DMS53 (cell line): ENCODE results near the gene TMEM87A.
"Not testable (repeated sequence)": the region's sequence is repeated elsewhere in the genome, so short reads cannot be mapped to it uniquely, and the experiment has no call there.

Source experiments
- DNase-seq: peaks from one replicate; lab custom pipeline; 2025; lab: John Stamatoyannopoulos, UW

Gene TMEM87A, protein sequence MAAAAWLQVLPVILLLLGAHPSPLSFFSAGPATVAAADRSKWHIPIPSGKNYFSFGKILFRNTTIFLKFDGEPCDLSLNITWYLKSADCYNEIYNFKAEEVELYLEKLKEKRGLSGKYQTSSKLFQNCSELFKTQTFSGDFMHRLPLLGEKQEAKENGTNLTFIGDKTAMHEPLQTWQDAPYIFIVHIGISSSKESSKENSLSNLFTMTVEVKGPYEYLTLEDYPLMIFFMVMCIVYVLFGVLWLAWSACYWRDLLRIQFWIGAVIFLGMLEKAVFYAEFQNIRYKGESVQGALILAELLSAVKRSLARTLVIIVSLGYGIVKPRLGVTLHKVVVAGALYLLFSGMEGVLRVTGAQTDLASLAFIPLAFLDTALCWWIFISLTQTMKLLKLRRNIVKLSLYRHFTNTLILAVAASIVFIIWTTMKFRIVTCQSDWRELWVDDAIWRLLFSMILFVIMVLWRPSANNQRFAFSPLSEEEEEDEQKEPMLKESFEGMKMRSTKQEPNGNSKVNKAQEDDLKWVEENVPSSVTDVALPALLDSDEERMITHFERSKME

DNA sequence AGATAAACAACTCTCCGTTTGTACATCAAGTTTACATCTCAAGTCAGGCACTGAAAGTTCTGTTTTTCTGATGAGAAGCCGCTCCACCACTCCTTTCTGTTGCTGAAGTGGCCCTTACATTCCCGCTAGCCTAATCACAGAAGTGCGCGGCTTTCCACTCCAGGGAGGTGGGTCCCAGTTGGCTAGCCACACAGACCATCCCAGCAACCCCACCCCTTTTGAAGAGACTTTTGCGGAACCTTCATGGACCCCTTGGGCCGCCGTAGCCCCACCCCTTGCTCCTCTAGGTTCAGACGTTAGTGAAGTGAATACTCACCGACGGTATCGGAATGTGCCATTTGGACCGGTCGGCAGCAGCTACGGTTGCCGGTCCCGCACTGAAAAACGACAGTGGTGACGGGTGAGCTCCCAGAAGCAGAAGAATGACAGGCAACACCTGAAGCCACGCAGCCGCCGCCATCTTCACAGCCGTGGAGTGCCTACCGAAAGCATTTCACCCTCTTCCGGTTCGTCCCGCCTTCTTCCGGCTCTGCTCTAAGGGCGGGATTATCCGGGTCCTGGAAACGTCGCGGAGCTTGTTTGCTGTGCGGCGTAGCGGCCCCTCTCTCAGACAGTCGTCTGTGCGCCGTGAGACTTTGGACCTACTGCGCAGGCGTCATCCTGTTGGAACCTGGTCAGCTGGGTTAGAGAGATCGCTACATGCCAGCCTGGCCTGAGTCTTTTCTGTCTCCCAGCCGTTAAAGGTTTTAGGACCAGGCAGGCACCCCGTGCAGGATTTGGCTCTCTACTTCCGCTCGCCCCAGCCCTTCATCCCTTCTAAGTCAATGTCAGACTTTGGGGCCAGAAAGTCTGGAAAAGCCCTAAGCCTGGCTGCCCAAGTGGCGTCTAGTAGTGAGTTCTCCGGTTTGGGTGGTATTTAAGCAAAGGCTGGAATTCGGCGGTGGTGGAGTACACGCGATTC is at the start of gene TMEM87A, which contains the start of gene GANC:
Gene TMEM87A (minus strand): TSS at position 495 of the 961 bp plus-strand sequence. CDS start 35 bp downstream, at position 460.
Gene GANC (plus strand): TSS at position 263 of the 961 bp plus-strand sequence. CDS start 1,281 bp downstream, outside the sequence.
- peak; percentile 98 for DNase-seq

GRCh38 chr15:42319206-42319605 is 46.0 kb upstream of the TMEM87A start:
- no peak for DNase-seq

DNA sequence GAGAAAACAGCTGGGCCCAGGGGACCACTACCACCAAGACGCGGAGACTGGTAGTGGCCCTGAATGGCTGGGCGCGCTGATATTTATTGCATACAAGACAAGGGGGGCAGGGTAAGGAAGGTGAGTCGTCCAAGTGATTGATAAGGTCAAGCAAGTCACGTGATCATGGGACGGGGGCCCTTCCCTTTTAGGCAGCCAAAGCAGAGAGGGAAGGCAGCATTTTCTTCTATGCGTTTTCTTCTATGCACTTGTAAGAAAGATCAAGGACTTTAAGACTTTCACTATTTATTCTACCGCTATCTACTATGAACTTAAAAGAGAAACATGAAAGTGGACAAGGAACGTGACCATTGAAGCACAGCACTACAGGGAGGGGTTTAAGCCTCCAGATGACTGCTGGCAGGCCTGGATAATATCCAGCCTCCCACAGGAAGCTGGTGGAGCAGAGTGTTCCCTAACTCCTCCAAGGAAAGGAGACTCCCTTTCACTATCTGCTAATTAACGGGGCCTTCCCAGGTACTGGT is 43.1 kb upstream of the TMEM87A start:
- not testable (repeated sequence) for DNase-seq

GRCh38 chr15:42315521-42315920 is 42.3 kb upstream of the TMEM87A start:
- DNase-seq: no peak

DNA sequence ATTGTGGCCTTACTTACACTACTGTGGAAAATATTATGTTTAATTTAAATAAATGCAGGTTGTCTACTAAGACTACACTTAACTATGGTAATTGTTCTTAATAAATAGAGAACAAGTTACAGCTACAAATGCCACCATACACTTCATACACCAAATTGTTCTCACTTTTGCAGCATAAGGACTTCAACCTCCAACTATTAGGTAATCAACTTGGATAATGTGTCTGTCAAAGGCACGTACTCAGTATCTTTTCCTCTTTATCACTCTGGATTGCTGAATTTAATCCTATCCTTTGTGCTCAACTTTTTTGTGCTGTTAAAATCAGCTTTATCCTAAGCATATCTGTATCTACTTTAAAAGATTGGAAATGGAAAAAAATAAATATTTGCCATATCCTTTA is 41.6 kb upstream of the TMEM87A start:
- no peak for DNase-seq

- DNase-seq: no peak
Measured at GRCh38 chr15:42313463-42313862, 40.2 kb upstream of the TMEM87A start.

GRCh38 chr15:42306681-42307080 is 33.4 kb upstream of the TMEM87A start:
- no peak for DNase-seq

- DNase-seq: peak; percentile 38
Measured at GRCh38 chr15:42301004-42301403, 27.8 kb upstream of the TMEM87A start.

DNA sequence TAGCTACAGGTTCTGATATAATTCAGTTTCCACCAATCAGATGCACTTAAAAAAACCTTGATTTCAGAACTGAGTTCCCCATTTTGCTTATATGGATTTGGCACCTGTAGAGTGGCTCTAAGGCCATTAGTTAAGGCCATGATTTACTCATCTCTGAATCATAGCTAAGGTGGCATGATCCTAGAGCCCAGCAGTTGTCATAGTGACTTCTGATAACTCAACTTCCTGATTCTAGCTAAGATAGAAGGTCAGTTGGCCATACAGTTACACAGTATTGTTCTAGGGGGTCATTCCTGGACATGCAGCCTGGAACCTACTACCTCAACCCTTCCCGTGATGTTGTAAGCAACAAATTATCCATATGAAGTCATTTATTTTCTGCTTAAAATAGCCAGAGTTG is 15.9 kb upstream of the TMEM87A start:
- DNase-seq: no peak

DNA sequence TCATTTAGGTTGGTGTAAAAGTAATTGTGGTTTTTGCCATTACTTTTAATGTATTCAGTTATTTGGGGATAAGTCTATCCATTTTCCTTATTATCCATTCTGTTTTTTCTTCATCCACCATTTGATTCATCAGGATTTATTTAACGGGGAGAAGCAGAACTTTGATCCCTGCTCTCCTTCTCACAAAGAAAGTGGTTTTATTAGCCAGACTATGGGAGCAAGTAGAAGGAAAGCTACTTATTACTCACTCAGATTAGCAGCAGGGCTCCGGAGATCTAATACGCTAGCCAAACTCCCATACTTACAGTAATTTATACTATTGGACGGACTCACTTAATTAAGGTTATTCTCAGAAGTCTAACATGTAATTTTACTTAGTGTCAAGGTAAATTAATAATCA is 14.7 kb upstream of the TMEM87A start:
- no peak for DNase-seq

DNA sequence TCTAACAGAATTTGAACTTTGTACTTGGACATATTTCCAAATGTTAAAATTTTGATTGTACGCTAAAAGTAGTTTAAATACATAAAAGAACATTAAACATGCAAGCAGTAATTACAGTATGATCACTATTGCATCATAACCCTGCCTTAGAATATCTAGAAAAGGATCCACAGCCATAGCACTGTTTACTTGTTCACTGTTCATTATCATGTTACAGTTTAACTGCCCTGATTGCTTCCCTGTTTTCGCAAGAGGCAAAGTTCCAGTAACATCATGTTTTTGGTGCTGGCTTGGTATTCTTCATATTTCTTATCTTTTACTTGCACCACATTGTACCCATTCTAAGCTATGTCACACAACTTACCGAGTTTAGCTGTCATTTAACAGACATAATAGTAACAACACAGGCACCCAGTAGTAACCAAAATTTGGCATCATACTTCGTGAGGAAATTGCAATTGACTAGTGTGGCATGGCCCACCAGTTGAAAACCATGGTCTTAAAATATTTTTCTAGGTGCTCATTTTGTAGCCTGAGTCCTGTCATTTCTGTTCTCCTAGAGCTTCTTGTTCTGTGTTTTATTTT is 13.3 kb upstream of the TMEM87A start:
- no peak for DNase-seq

DNA sequence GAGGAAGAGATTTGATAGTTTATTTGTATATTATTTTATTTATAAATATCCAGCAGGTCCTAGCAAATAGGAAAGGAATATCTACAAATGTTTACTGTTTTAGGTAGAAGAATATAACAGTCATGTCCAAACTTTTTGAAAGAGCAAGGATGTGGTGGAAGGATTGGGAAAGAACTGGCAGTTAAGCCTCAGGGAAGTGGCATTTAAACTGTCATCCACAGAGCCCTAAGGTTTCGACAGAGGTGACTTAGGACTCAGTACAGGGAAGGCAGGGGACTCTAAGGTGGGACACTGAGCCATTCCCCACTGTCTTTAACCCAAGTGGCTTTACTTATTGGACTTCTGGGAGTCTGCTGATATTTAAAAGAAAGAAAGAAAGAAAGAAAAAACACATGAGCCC is 11.8 kb upstream of the TMEM87A start:
- DNase-seq: no peak

DNA sequence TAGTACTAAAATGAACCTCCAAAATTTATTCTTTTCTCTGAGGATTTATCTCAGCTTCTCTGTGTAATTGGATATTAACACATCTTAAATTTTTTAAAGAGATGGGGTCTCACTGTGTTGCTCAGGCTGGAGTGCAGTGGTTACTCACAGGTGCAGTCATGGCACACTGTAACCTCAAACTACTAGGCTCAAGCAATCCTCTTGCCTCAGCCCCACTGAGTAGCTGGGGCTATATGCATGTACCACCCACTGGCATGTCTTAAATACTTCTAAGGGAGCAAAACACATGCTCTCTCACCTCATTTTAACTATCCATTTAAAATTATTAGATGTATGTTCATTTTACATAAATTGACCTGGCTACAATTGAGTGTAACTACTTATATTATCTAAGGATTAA is 11.3 kb upstream of the TMEM87A start:
- no peak for DNase-seq

- no peak for DNase-seq
Measured at GRCh38 chr15:42283671-42284070, 10.4 kb upstream of the TMEM87A start.

DNA sequence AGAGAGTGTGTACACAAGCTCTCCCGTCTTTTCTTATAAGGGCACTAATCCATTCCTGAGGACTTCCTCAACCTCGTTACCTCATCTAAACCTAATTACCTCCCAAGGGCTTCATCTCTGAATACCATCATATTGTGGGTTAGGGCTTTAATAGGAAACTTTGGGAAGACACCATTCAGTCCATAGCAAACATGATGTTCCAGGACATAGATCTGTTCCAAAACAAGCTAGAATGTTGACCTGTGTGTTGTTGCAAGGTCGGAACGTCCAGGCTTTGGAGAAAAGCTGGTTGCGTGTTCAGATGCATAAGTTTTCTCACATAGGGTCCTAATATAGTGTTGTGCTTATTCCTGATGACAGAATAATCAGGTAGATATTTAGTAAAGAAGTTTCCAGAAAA is 9.7 kb upstream of the TMEM87A start:
- DNase-seq: no peak

- no peak for DNase-seq
Measured at GRCh38 chr15:42282344-42282743, 9.1 kb upstream of the TMEM87A start.

DNA sequence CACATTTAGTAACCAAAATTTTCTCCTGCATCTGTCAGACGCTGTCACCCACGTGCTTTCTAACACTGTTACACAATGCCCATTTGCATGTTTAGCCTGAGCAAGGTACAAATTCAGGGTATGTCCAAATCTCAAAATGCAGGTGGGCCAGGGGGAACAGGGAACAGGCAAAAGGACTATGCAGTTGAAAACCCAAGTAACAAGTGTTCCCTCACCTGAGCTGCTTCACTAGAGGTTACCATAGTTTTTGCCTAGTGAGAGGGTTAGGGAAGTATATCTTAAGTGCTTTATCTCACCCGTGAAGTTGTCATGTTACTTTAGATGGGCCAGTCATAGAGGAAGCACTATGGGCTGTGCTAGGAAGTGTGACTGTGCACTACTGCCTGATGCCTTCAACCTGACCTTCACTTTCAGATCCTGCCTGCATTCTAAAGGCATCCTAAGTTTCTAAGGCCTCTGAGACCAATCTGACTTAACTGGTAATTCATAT is 6.0 kb upstream of the TMEM87A start:
- no peak for DNase-seq

GRCh38 chr15:42276762-42277161 is 3.5 kb upstream of the TMEM87A start:
- DNase-seq: no peak

GRCh38 chr15:42275780-42276391 is 2.7 kb upstream of the TMEM87A start:
- DNase-seq: no peak

DNA sequence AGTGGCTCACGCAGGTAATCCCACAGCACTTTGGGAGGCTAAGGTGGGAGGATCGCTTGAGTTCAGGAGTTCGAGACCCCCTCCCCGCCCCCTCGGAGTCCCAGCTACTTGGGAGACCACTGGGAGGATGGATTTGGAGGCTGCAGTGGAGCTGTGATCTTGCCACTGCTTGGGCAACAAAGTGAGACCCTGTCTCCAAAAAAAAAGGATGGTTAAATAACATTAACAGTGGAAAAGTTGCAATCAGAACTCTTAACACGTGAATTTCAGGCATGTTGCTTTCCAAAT is 1.4 kb upstream of the TMEM87A start:
- no peak for DNase-seq
